GM12865 (cell line): ENCODE results near the gene BLID.

ENCODE experiments used
- DNase-seq: peaks from one replicate; pipeline ENCODE4 v3.0.0; 2010; ENCODE audit warnings: low read depth
- H3K4me3 ChIP-seq: 2 replicates; pipeline ENCODE4 v1.5.1; 2011; ENCODE audit warnings: mild to moderate bottlenecking, low read depth, low read length, control low read depth
- TF ChIP-seq, protein P1 (sequence below): IDR thresholded peaks from 2 replicates; pipeline ENCODE4 v1.5.1; 2011; ENCODE audit warnings: low read length, control low read depth, low read depth, inconsistent platforms; ENCODE audit not compliant: insufficient read depth; ENCODE audit errors: missing control alignments

The BLID gene

DNA sequence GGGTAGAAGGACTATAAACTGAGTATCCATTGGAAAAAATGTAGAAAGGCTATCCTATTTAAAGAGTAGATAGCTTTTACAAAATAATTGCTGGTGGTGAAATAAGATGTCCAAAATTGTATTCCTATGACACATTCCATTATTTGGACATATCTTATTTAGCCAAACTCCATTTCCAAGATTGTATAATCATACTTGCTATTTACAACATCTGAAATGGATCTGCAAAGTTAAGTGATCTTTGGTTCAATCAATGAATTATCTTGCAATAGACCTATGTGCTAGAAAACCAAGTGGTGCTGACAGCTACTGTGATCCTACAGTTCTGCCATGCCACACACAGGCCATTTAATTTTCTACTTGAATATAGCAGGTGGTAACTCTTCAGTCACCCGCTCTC, 11.0 kb upstream of the BLID start:
- no peak for DNase-seq
- H3K4me3 ChIP-seq, result no peak overlapping the region
- TF ChIP-seq, protein P1, sequence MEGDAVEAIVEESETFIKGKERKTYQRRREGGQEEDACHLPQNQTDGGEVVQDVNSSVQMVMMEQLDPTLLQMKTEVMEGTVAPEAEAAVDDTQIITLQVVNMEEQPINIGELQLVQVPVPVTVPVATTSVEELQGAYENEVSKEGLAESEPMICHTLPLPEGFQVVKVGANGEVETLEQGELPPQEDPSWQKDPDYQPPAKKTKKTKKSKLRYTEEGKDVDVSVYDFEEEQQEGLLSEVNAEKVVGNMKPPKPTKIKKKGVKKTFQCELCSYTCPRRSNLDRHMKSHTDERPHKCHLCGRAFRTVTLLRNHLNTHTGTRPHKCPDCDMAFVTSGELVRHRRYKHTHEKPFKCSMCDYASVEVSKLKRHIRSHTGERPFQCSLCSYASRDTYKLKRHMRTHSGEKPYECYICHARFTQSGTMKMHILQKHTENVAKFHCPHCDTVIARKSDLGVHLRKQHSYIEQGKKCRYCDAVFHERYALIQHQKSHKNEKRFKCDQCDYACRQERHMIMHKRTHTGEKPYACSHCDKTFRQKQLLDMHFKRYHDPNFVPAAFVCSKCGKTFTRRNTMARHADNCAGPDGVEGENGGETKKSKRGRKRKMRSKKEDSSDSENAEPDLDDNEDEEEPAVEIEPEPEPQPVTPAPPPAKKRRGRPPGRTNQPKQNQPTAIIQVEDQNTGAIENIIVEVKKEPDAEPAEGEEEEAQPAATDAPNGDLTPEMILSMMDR, result no peak

- TF ChIP-seq, protein P1, result no peak
- H3K4me3 ChIP-seq, result no peak overlapping the region
- DNase-seq, result no peak
Measured at GRCh38 chr11:122126024-122126688, 10.1 kb upstream of the BLID start.

GRCh38 chr11:122123263-122123929, 7.4 kb upstream of the BLID start:
- TF ChIP-seq, protein P1, result no peak
- DNase-seq, result no peak
- no peak overlapping the region for H3K4me3 ChIP-seq

DNA sequence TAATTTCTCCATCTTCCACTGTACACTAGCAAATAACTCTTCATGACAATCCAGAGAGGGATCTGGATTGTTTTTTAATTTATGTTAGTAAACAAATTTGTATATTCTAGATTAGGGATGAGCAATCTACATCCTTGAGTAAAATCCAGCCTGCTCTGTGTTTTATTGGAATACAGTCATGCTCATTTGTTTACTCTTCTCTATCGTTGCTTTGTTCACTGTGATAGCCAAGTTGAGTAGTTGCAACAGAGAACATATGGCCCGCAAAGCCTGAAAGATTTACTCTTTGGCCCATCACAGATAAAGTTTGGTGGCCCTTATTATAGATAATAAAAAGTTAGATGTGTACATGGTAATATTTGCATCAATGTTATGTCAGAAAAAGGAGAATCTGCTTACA, 6.2 kb upstream of the BLID start:
- no peak for DNase-seq
- TF ChIP-seq, protein P1, result no peak
- no peak overlapping the region for H3K4me3 ChIP-seq

GRCh38 chr11:122120096-122120495, 4.1 kb upstream of the BLID start:
- TF ChIP-seq, protein P1, result no peak
- no peak for DNase-seq
- no peak overlapping the region for H3K4me3 ChIP-seq

DNA sequence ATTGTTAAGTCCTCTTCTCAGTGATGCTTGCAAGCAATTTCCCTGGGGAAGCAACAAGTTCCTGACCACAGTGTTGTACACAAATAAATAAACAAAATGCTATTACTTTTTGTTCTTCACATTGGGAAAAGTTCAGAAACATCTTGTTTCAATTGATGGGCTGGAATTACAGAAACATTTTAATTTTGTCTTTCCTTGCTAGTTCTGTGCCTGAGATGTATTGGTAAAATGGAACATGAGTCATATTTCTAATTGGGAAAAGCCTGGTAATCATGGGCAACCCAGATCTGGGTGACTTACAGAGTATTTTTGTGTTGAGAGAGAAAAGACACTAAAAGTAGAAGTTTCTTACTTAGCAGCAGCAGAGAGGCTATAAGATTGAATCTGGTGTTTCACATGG, 576 bp upstream of the BLID start:
- TF ChIP-seq, protein P1, result no peak
- no peak for DNase-seq

More for the DNA sequence above, 576 bp upstream of the BLID start:
- no peak overlapping the region for H3K4me3 ChIP-seq
